Middle frontal gyrus (tissue), 1 donor: Measurements from ENCODE around the gene MOB1B.
"Not testable (repeated sequence)": the region's sequence is repeated elsewhere in the genome, so short reads cannot be mapped to it uniquely, and the experiment has no call there.

Source experiments
- DNase-seq: peaks from one replicate; pipeline ENCODE4 v3.0.0-alpha.2; 2015; ENCODE audit warnings: low spot score; ENCODE audit errors: extremely low spot score

The MOB1B gene

GRCh38 chr4:71006203-71006907 lies 104.2 kb downstream of the MOB1B start:
- no peak for DNase-seq

- DNase-seq = no peak
Measured at GRCh38 chr4:71008196-71008595, 106.0 kb downstream of the MOB1B start.

GRCh38 chr4:71009086-71009485 lies 106.9 kb downstream of the MOB1B start:
- DNase-seq = no peak

- no peak for DNase-seq
Measured at GRCh38 chr4:71009890-71010588, 107.9 kb downstream of the MOB1B start.

GRCh38 chr4:71011451-71011850 lies 109.3 kb downstream of the MOB1B start:
- no peak for DNase-seq

GRCh38 chr4:71017391-71017790 lies 115.2 kb downstream of the MOB1B start:
- DNase-seq = not testable (repeated sequence)

GRCh38 chr4:71020611-71021010 lies 118.4 kb downstream of the MOB1B start:
- DNase-seq = no peak

- DNase-seq = no peak
Measured at GRCh38 chr4:71025654-71026053, 123.5 kb downstream of the MOB1B start.

- no peak for DNase-seq
Measured at GRCh38 chr4:71026086-71026485, 123.9 kb downstream of the MOB1B start.

GRCh38 chr4:71027611-71028010 lies 125.4 kb downstream of the MOB1B start:
- no peak for DNase-seq

- no peak for DNase-seq
Measured at GRCh38 chr4:71029504-71029903, 127.3 kb downstream of the MOB1B start.

- not testable (repeated sequence) for DNase-seq
Measured at GRCh38 chr4:71032106-71032505, 129.9 kb downstream of the MOB1B start.
